ENCODE measurements around the gene WDR90.

The WDR90 gene

DNA sequence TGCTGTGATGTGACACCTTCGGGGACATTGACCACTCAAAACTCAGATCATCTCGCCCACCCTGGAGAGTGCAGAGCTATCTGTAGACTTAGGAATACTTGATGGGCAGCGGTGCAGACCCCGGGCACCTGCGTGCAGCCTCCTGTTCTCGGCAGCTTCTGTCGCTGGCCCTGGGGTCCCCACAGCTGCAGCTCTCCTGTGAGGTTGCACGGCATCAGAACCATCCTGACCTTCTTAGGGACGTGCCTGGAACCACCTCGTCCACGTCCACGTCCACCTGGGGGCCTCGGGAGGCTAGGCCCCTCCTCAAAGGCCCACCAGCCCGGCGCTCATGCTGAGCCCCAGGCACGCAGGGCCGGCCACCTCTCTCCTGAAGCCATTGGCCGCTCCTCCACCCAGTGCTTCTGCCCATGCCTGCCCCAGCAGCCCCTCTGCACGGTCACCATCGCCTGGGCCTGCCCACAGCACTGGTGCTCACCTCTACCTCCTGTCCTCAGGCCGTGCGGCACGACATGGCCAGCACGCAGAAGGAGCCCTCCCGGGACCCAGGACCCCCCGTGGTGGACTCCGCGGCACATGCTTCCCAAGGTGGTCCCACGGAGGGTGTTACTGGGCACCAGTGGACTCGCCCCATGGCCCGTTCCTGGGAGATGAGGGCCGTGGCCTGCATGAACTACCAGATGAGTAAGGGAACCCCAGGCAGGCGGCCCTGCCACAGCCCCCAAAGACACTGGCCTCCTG is 20.7 kb upstream of the WDR90 start:
- H3K27me3 ChIP-seq (replicated peaks; ENCODE audit: control insufficient read depth, insufficient read depth, low read length): no peaks in the 10 kb centered on the region
- no peak for DNase-seq (ENCODE audit: extremely low read depth, insufficient read length)
- H3K36me3 ChIP-seq (ENCODE audit: control insufficient read depth, insufficient read depth, low read length): no peaks in the 10 kb centered on the region; the same call in 1 of the 2 replicates
- TF ChIP-seq, protein P1, sequence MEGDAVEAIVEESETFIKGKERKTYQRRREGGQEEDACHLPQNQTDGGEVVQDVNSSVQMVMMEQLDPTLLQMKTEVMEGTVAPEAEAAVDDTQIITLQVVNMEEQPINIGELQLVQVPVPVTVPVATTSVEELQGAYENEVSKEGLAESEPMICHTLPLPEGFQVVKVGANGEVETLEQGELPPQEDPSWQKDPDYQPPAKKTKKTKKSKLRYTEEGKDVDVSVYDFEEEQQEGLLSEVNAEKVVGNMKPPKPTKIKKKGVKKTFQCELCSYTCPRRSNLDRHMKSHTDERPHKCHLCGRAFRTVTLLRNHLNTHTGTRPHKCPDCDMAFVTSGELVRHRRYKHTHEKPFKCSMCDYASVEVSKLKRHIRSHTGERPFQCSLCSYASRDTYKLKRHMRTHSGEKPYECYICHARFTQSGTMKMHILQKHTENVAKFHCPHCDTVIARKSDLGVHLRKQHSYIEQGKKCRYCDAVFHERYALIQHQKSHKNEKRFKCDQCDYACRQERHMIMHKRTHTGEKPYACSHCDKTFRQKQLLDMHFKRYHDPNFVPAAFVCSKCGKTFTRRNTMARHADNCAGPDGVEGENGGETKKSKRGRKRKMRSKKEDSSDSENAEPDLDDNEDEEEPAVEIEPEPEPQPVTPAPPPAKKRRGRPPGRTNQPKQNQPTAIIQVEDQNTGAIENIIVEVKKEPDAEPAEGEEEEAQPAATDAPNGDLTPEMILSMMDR (IDR thresholded peaks at IDR 0.05; ENCODE audit: insufficient read depth, low read length, poor library complexity, severe bottlenecking): no peak
- no peak overlapping the region for H3K4me3 ChIP-seq (replicated peaks; ENCODE audit: low read depth, low read length)

- TF ChIP-seq, protein P1 (IDR thresholded peaks at IDR 0.05; ENCODE audit: insufficient read depth, low read length, poor library complexity, severe bottlenecking): no peak
- Histone ChIP-seq H3K27me3 (replicated peaks; ENCODE audit: control insufficient read depth, insufficient read depth, low read length) (no peaks in the 10 kb centered on the region), H3K36me3 (ENCODE audit: control insufficient read depth, insufficient read depth, low read length) (peaks cover 2% of the 10 kb centered on the region; the same call in 1 of the 2 replicates), H3K4me3 (replicated peaks; ENCODE audit: low read depth, low read length) (no peak overlapping the region)
- no peak for DNase-seq (ENCODE audit: extremely low read depth, insufficient read length)
Measured at GRCh38 chr16:629185-629832, 19.9 kb upstream of the WDR90 start.

GRCh38 chr16:629833-630248 is 19.3 kb upstream of the WDR90 start:
- TF ChIP-seq, protein P1 (IDR thresholded peaks at IDR 0.05; ENCODE audit: insufficient read depth, low read length, poor library complexity, severe bottlenecking): no peak
- no peak overlapping the region for H3K4me3 ChIP-seq (replicated peaks; ENCODE audit: low read depth, low read length)
- H3K27me3 ChIP-seq (replicated peaks; ENCODE audit: control insufficient read depth, insufficient read depth, low read length): no peaks in the 10 kb centered on the region
- peaks cover 4% of the 10 kb centered on the region; the same call in 1 of the 2 replicates for H3K36me3 ChIP-seq (ENCODE audit: control insufficient read depth, insufficient read depth, low read length)
- DNase-seq (ENCODE audit: extremely low read depth, insufficient read length): no peak

DNA sequence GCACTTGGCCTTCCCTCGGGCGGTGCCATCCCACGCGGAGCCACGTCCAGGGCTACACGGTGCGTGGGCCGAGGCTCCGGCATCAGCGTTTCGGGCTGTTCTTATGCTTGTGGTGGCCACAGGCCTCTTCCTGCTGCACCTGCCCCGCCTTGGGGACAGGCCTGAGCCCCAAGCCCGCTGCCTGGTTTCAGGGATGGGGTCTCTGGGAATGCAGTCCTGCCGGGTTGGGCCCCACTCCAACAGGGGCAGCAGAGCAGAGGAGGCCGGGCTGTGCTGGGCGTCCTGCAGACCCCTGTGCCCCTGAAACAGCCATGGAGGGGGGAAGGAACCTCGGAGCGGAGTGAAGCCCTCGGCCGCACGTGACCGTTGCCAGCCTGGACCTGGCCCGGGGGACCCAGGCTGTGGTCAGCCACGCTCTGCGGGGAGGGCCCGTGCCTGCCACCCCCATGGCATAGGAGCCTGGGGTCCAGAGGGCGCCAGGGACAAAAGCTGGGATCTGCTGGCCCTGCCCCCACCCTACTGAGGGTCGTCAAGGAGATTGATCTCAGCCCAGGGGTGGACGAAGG is 18.8 kb upstream of the WDR90 start:
- peaks cover 4% of the 10 kb centered on the region; the same call in 1 of the 2 replicates for H3K36me3 ChIP-seq (ENCODE audit: control insufficient read depth, insufficient read depth, low read length)

GRCh38 chr16:630815-631405 is 18.3 kb upstream of the WDR90 start, which contains the start of gene WFIKKN1:
Gene WFIKKN1, plus strand, starts transcription at chr16:630985. Its CDS starts 269 bp downstream, at chr16:631254.
- DNase-seq (ENCODE audit: extremely low read depth, insufficient read length): no peak
- peaks cover 4% of the 10 kb centered on the region; the same call in 1 of the 2 replicates for H3K36me3 ChIP-seq (ENCODE audit: control insufficient read depth, insufficient read depth, low read length)
- TF ChIP-seq, protein P1 (IDR thresholded peaks at IDR 0.05; ENCODE audit: insufficient read depth, low read length, poor library complexity, severe bottlenecking): no peak

More for the DNA sequence above, 18.8 kb upstream of the WDR90 start:
- Histone ChIP-seq H3K27me3 (replicated peaks; ENCODE audit: control insufficient read depth, insufficient read depth, low read length) (no peaks in the 10 kb centered on the region), H3K4me3 (replicated peaks; ENCODE audit: low read depth, low read length) (no peak overlapping the region)
- TF ChIP-seq, protein P1 (IDR thresholded peaks at IDR 0.05; ENCODE audit: insufficient read depth, low read length, poor library complexity, severe bottlenecking): no peak
- DNase-seq (ENCODE audit: extremely low read depth, insufficient read length): no peak

More at GRCh38 chr16:630815-631405, 18.3 kb upstream of the WDR90 start, which contains the start of gene WFIKKN1:
- Histone ChIP-seq H3K4me3 (replicated peaks; ENCODE audit: low read depth, low read length) (no peak within 1 kb of the TSS), H3K27me3 (replicated peaks; ENCODE audit: control insufficient read depth, insufficient read depth, low read length) (no peaks in the 10 kb centered on the region)
